Jurkat, Clone E6-1 (cell line): ENCODE measurements around the gene AKAP9.
"Not testable (repeated sequence)": the region's sequence is repeated elsewhere in the genome, so short reads cannot be mapped to it uniquely, and the experiment has no call there.

Source experiments
- DNase-seq: peaks from one replicate; pipeline ENCODE4 v3.0.0-alpha.2; 2011; ENCODE audit warnings: low read depth, low spot score
- H3K4me3 ChIP-seq: 2 replicates; pipeline ENCODE4 v1.5.1; 2011; ENCODE audit warnings: mild to moderate bottlenecking, low read length, control low read depth, moderate library complexity

The AKAP9 gene

DNA sequence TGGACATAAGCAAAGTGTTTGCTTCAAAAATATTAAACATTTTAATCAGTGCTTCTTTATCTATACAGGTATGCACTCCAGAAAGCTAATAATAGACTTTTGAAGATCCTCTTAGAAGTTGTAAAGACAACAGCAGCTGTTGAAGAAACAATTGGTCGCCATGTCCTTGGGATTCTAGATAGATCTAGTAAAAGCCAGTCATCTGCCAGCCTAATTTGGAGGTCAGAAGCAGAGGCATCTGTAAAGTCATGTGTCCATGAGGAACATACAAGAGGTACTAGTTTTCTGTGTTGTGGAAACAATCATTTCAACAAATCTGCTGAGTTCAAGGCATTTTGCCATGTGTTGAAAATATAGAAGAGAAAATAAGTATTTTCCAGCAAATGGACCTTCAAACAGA, 104.3 kb downstream of the AKAP9 start:
- H3K4me3 ChIP-seq = no peak overlapping the region
- DNase-seq = no peak

GRCh38 chr7:92051655-92052054, 111.0 kb downstream of the AKAP9 start:
- DNase-seq = no peak
- no peak overlapping the region for H3K4me3 ChIP-seq

- no peak for DNase-seq
- no peak overlapping the region for H3K4me3 ChIP-seq
Measured at GRCh38 chr7:92052159-92052558, 111.5 kb downstream of the AKAP9 start.

DNA sequence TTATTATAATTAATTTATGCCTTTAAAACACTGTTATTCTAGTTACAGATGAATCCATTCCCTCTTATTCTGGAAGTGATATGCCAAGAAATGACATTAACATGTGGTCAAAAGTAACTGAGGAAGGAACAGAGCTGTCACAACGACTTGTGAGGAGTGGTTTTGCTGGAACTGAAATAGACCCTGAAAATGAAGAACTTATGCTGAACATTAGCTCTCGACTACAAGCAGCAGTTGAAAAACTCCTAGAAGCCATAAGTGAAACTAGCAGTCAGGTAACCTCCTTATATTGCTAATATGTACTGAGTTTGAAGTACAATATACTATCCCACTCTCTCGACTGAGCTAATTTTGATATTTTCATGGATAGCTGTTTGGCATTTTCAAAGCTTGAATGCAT, 112.0 kb downstream of the AKAP9 start:
- DNase-seq = no peak
- no peak overlapping the region for H3K4me3 ChIP-seq

DNA sequence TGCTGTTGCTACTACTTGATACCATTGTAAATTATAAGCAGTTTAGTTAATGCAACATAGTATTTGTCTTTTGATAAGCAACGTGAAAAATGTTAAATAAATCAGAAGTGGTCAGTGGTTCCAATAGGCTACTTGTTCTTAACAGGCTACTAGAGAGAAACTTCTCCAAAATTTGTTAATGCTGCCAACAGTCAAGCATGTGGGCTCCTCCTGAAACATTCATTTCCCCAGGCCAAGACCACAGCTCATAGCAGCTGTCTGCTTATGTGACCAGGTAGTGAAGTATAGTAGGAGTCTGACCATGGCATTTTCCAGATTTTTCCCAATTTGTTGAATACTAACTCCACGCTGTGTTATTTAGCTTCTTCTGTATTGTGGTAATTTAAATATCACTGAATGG, 112.7 kb downstream of the AKAP9 start:
- DNase-seq = no peak
- H3K4me3 ChIP-seq = no peak overlapping the region

GRCh38 chr7:92056286-92056685, 115.6 kb downstream of the AKAP9 start:
- no peak overlapping the region for H3K4me3 ChIP-seq
- no peak for DNase-seq

DNA sequence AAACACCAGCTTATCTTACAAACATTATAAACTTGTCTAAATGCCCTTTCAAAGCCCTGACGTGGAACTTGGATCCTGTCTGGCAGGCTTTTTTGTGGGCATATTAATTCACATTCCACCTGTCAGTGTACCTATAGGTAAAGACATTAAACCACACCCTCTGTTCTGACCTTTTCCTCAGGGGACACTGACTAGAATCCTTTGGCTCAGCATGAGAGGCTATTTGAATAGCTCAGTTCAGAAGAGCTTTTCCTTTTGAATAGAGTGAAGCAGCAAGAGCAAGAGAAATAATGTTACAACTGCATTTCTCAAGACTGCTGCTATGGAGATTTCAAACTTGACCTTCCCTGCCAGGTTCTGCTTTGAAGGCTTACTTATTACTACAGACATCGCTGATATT, 116.7 kb downstream of the AKAP9 start:
- DNase-seq = no peak
- no peak overlapping the region for H3K4me3 ChIP-seq

DNA sequence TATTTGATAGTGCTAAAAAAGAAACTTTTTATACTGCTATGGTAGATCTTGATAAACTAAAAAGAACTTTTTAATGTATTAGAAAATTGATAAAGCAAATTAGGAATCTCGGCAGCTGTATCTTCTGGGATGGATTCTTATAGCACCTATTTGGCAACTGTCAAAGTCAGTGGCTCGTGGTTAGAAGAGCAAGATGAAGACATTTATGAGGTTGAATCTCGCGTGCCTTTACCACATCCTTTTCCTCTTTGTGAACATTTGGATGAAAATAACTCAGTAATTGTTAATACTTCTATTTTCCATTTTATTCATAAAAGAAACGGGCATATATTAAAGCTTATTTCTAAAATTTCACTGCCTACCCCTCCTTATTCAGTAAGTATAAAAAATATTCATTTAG, 117.4 kb downstream of the AKAP9 start:
- no peak overlapping the region for H3K4me3 ChIP-seq
- peak; percentile 68 for DNase-seq

GRCh38 chr7:92058899-92059298, 118.2 kb downstream of the AKAP9 start:
- H3K4me3 ChIP-seq = no peak overlapping the region
- DNase-seq = no peak

DNA sequence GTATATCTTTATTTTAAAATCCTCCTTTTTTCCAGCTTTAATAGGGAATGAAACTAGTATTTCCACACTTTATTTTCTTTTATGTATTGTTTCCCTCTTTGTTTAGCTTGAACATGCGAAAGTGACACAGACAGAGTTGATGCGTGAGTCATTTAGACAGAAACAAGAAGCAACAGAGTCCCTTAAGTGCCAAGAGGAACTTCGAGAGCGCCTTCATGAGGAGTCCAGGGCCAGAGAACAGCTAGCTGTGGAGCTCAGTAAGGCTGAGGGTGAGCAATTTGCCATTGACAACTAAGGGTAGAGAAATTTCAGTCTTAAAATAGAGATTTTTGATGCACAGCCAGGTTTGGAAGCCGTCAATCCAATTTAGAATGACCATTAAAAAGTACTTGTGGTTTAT, 120.5 kb downstream of the AKAP9 start:
- no peak for DNase-seq
- no peak overlapping the region for H3K4me3 ChIP-seq

GRCh38 chr7:92064438-92065029, 123.9 kb downstream of the AKAP9 start:
- no peak overlapping the region for H3K4me3 ChIP-seq
- no peak for DNase-seq

- DNase-seq = no peak
- no peak overlapping the region for H3K4me3 ChIP-seq
Measured at GRCh38 chr7:92071032-92071431, 130.4 kb downstream of the AKAP9 start.

DNA sequence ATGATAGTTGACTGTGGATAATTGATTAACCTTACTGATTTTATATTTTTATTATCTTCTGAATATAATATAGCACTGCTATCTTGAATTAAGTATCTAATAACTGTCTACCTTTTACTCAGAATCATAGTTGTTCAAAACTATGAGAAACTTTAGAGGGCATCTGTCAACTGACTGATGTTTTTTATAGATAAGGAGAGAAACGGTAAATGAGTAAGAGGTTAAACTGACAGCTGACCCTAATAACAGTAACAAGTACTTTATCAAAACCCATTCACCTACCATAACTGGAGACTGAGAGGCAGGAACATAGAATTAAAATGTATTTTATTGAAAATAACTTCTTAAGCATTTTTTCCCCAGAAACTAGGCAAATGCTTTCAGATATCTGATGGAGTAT, 131.5 kb downstream of the AKAP9 start:
- no peak for DNase-seq
- no peak overlapping the region for H3K4me3 ChIP-seq

DNA sequence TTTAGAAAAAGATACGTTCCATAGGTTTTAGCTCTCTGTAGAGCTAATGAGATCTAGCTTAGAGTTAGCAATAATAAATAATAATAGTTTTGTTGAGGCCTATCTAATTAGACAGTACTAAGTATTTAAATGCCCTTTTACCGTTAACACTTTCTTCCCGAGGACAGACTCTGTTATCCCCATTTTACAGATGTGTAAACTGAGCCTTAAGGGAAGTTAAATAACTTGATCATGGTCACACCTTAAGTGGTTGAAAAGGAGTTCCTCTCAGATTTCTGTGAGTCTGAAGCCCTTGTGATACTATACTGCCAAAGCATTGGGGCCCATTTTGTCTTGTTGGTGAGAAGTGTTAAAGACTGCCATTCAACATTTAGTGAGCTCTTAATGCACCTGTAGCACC, 132.0 kb downstream of the AKAP9 start:
- H3K4me3 ChIP-seq = no peak overlapping the region
- no peak for DNase-seq

GRCh38 chr7:92075455-92076158, 134.9 kb downstream of the AKAP9 start:
- DNase-seq = no peak
- H3K4me3 ChIP-seq = no peak overlapping the region

DNA sequence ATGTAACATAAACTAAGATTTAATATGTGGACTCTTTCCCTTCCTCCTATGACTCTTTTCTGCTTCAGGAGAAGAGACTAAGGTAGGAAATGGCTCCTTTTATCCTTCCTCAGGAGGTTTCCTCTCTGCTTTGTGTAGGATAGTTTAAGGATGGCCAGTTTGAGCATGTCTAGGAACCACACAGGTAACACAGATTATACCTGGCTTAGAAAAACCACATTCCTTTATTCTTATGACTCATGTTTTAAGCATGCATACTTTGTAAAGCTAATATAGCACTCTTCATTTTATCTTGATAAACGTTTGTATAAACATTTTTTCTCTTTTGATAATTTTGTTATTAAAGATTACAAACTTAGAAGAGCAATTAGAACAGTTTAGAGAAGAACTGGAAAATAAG, 135.8 kb downstream of the AKAP9 start:
- DNase-seq = no peak
- H3K4me3 ChIP-seq = no peak overlapping the region

DNA sequence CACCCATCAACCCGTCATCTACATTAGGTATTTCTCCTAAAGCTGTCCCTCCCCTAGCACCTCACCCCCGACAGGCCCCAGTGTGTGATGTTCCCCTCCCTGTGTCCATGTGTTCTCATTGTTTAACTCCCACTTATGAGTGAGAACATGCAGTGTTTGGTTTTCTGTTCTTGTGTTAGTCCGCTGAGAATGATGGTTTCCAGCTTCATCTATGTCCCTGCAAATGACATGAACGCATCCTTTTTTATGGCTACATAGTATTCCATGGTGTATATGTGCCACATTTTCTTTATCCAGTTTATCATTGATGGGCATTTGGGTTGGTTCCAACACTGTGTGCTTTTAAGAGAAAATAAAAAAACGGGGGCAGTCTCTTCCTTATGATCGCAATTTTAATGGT, 143.3 kb downstream of the AKAP9 start:
- H3K4me3 ChIP-seq, DNase-seq: not testable (repeated sequence)

DNA sequence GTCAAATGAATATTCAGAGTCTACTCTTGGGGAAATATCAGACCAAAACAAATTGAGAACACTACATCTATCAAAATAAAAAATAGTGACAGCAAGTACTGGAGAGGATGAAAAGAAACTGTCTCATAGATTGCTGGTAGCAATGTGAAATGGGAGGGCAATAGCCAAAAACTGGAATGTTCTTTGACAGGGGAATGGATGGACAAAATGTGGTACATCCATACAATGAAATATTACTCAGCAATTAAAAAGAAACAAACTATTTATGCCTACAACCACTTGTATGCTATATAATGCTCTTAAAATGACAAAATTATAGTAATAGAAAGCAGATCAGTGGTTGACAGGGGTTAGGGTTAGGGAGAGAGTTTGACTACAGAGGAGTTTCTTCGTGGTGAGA, 147.6 kb downstream of the AKAP9 start:
- no peak for DNase-seq
- H3K4me3 ChIP-seq = no peak overlapping the region

GRCh38 chr7:92092210-92092609, 151.5 kb downstream of the AKAP9 start:
- DNase-seq = no peak
- no peak overlapping the region for H3K4me3 ChIP-seq

GRCh38 chr7:92095380-92095779, 154.7 kb downstream of the AKAP9 start:
- DNase-seq = no peak
- no peak overlapping the region for H3K4me3 ChIP-seq

DNA sequence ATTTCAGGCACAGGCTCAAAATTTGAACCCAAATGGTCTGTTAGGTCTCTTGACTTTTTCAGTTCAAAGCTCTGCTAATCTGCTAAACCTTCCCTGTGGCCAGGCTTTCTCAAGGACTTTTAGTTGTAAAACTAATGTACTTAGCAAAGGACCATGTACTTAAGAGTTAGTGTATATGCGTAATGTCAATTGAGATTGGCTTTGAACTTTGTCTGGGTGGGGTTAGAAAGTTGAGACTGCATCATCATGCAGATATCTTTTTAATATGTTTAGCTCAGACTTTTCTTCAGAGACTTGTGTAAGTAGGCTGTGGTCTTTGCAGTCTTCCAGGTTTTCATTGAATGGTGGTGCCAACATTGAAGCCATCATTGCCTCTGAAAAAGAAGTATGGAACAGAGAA, 159.9 kb downstream of the AKAP9 start:
- DNase-seq = no peak
- H3K4me3 ChIP-seq = no peak overlapping the region
